Kidney epithelial cell (primary cell): ENCODE results near the gene MFAP5. TPM values are rescaled to one million over a fixed set of nuclear protein-coding genes. Genes with fewer than 3 reads are reported as not detected.

ENCODE experiments used
- DNase-seq: peaks from one replicate; pipeline ENCODE4 v3.0.0-alpha.2; 2010; ENCODE audit warnings: low read depth
- H3K27me3 ChIP-seq: 2 replicates; pipeline ENCODE4 v1.6.0; 2011; ENCODE audit warnings: low read length; ENCODE audit not compliant: control insufficient read depth, insufficient read depth
- H3K36me3 ChIP-seq: 2 replicates; pipeline ENCODE4 v1.5.1; 2011; ENCODE audit warnings: low read length; ENCODE audit not compliant: control insufficient read depth, insufficient read depth
- H3K4me3 ChIP-seq: 2 replicates; pipeline ENCODE4 v1.5.1; 2011; ENCODE audit warnings: low read depth, mild to moderate bottlenecking, control low read depth, low read length
- total RNA-seq: library from RNA; depleted of rRNA; stranded (reverse); fragments of >200 nt; gene quantifications from 2 replicates; pipeline ENCODE4 v1.2.3, GENCODE V29; 2015
- TF ChIP-seq, protein P1 (sequence below): IDR thresholded peaks from 2 replicates; pipeline ENCODE4 v1.5.1; 2011; ENCODE audit warnings: mild to moderate bottlenecking, moderate library complexity, low read length, control low read depth, inconsistent platforms; ENCODE audit not compliant: insufficient read depth, poor library complexity, severe bottlenecking

Gene MFAP5
- total RNA-seq, 1 donor from 2014 or later: 15.8 TPM

DNA sequence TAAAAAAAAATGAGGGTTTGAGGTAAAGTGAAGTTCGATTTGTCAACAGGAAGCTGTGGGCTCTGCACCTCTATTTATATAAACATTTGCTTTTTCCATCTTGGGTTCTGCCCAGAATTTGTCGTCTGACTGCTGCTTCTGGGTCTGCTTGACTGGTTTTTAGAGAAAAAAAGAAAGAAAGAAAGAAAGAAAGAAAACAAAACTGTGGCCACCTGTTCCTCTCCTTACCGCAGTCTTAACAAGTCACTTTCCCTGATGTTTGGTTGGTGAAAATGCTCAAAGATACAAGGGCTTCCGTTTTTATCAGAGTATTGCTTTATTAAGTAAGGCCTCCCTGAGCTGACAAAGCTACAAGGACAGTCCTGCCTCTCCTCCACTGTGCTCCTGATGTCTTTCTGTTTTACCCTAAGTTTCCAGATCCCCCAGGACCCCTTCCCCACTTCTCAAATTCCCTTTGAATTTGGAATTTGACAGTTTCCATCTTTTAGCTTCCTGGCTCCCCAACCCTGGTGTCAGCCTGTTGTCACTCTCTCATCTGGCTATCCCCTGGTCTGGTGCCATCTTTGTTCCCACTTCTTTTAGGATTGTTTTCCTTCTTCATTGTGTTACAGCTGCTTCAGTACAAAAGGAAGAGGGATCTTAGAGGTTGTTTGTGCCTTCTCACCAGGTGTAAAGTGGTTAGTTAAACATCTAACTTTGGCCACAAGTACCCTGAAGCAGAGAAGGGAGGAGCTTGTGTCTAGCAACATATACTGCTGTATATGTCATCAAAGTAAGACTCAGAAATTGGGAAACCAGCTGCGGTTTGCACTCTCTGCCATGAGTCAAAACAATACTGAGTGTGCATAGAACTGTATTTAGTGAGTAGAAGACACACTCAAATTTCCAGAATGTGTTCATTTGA, 18.0 kb downstream of the MFAP5 start:
- TF ChIP-seq, protein P1, sequence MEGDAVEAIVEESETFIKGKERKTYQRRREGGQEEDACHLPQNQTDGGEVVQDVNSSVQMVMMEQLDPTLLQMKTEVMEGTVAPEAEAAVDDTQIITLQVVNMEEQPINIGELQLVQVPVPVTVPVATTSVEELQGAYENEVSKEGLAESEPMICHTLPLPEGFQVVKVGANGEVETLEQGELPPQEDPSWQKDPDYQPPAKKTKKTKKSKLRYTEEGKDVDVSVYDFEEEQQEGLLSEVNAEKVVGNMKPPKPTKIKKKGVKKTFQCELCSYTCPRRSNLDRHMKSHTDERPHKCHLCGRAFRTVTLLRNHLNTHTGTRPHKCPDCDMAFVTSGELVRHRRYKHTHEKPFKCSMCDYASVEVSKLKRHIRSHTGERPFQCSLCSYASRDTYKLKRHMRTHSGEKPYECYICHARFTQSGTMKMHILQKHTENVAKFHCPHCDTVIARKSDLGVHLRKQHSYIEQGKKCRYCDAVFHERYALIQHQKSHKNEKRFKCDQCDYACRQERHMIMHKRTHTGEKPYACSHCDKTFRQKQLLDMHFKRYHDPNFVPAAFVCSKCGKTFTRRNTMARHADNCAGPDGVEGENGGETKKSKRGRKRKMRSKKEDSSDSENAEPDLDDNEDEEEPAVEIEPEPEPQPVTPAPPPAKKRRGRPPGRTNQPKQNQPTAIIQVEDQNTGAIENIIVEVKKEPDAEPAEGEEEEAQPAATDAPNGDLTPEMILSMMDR: no peak
- Histone ChIP-seq H3K4me3 (no peak overlapping the region), H3K27me3 (no peaks in the 10 kb centered on the region), H3K36me3 (no peaks in the 10 kb centered on the region)
- no peak for DNase-seq

DNA sequence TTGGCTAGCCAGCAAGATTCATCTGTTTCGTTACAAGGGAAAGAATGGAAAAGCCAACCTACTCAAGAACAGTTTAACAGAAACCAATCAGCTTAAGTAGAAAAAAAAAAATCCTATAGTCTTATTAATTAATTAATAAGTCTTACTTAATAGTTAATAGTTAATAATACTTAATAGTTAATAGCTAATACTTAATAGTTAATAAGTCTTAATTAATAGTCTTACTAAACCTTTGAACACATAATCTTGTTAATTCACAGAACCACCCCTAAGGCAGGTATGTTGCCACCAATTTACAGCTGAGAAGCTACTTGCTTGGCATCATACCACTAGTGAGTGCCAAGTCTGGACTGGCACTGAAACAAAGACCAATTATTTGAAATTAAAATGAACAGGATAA, 19.9 kb downstream of the MFAP5 start:
- Histone ChIP-seq H3K4me3 (no peak overlapping the region), H3K36me3 (no peaks in the 10 kb centered on the region), H3K27me3 (no peaks in the 10 kb centered on the region)
- TF ChIP-seq, protein P1: no peak
- DNase-seq: no peak

DNA sequence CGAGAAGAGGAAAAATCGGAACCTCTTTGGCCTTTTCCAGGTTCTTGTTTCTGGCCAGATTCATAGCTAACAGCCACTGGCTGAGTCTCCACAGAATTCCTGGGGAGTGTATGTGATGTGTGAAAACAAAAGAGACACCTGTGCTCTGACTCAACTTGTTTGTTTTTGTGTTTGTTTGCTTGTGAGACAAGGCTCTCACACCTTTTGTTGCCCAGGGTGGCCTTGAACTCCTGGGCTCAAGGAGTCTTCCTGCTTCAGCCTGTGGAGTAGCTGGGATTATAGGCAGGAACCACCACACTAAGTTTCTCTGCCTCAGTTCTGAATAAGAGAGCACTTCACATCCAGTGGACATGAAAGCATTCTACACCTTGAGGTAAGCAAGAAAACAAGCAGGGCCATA, 22.7 kb downstream of the MFAP5 start:
- Histone ChIP-seq H3K27me3 (no peaks in the 10 kb centered on the region), H3K36me3 (no peaks in the 10 kb centered on the region), H3K4me3 (no peak overlapping the region)
- TF ChIP-seq, protein P1: no peak
- no peak for DNase-seq

DNA sequence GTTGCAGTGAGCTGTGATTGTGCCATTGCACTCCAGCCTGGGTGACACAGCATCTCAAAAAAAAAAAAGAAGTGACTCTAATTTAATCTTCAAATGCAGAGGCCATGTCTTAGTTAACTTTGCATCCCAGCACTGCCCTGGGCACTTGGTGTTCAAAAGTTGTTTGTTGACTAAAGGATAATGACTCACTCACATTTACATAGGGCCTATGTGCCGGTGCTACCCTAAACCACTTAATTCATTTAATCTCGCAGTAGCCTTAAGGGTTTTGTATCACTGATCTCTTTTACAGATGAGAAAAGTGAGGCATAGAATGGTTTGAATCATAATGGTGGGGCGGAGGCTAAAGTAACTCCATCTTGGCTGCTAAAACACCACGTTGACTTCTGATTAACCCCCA, 23.7 kb downstream of the MFAP5 start:
- DNase-seq: no peak
- no peaks in the 10 kb centered on the region for H3K36me3 ChIP-seq
- H3K27me3 ChIP-seq: no peaks in the 10 kb centered on the region
- no peak overlapping the region for H3K4me3 ChIP-seq
- TF ChIP-seq, protein P1: no peak

DNA sequence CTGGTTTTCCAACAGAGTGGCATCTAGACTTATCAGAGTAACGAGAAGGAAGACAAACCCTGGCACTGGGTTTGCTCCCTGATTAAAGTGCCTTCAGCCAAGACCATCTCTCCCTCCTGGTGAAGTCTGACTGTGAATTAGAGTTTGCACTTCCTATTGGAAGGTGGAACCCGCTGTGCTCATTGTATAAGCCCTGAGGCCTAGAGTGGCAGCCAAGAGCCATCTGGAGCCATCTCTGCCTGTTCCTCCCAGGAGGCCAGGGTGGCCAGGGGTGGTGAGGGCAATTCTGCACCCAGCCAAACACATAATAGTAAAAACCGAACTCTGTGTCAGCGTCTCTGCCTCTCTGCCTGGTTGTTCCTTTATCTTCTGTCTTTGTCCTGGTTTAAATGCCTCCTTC, 25.0 kb downstream of the MFAP5 start:
- TF ChIP-seq, protein P1: no peak

DNA sequence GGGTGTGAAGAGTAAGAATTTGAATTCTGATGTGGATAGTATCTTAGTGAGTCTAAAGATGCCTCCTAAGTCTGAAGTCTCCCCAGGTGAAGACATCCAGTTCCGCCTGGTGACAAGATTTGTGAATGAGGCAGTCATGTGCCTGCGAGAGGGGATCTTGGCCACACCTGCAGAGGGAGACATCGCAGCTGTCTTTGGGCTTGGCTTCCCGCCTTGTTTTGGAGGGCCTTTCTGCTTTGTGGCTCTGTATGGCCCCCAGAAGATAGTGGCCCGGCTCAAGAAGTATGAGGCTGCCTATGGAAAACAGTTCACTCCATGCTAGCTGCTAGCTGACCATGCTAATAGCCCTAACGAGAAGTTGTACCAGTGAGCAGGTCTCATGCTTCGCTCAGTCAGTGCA, 25.4 kb downstream of the MFAP5 start:
- TF ChIP-seq, protein P1: no peak
- DNase-seq: no peak

More for the DNA sequence above, 25.0 kb downstream of the MFAP5 start:
- no peak overlapping the region for H3K4me3 ChIP-seq
- no peak for DNase-seq
- no peaks in the 10 kb centered on the region for H3K36me3 ChIP-seq
- H3K27me3 ChIP-seq: no peaks in the 10 kb centered on the region

More for the DNA sequence above, 25.4 kb downstream of the MFAP5 start:
- Histone ChIP-seq H3K36me3 (no peaks in the 10 kb centered on the region), H3K4me3 (no peak overlapping the region), H3K27me3 (no peaks in the 10 kb centered on the region)
